Activated CD8-positive, alpha-beta memory T cell treated with anti-CD3 and anti-CD28 coated beads for 4 hours (primary cell): ENCODE results near the gene ADGRF1.
"Not testable (repeated sequence)": the region's sequence is repeated elsewhere in the genome, so short reads cannot be mapped to it uniquely, and the experiment has no call there.

Experiments
- DNase-seq, 2 donors: peaks; one replicate each; pipeline ENCODE4 v3.0.0-alpha.2; 2020; ENCODE audit warnings: low read depth in 2 of 2

Gene ADGRF1

DNA sequence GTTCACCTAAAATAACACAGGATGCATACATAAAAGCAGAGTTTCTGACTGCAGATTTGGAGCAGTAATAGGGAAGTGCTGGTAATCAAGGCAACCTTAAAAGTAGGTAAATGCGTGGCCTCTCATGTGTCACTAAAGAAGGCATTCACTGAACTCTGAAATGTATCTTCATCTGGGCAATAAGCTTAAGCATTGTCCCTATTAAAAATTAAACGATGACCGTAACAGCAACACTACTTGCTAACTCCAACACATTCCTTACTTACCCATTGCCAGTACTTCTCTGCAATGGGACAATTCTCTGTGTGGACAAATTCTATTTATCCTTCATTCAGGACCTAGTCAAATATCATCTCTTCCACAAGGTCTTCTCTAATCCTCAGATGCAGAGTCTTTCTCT is 19.9 kb downstream of the ADGRF1 start:
- no peak for DNase-seq

DNA sequence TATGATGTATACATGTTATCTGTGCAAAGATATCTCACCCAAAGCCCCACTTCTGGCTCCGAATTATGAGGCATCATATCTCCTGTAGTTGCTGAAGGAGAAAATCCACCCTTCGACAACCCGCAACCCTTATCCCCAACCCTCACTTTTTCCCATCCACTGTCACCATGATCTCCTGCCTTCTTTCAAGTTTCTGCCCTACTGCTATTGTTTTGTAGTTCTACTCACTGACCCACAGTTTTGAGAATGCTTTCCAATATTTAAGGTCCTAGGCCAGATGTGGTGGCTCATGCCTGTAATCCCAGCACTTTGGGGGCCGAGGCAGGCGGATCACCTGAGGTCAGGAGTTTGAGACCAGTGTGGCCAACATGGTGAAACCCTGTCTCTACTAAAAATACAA is 22.2 kb downstream of the ADGRF1 start:
- DNase-seq, result no peak

- DNase-seq, result no peak
These were observed 25.2 kb downstream of the ADGRF1 start for GRCh38 chr6:47016909-47017308.

GRCh38 chr6:47016261-47016660 is 25.9 kb downstream of the ADGRF1 start:
- DNase-seq, result no peak

DNA sequence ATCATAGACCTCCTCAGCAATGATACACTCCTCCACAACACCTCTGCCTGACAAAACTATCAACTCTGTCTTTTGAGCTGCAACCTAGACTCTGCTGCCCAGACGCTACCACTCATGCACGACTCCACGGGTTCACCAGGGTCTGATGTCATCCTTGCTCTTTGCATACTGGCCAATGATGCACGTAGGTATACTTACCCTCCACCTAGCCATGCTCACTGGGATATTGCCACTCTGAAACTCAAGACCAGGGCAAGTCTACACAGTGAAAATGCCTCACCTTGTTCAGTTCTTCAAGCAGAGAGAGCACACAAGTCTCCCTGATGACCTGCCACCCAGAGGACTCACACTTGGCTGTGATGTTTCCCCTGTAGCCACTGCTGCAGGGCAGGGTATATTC is 27.7 kb downstream of the ADGRF1 start:
- DNase-seq, result no peak

- DNase-seq, result no peak
These were observed 32.5 kb downstream of the ADGRF1 start for GRCh38 chr6:47009583-47009982.

GRCh38 chr6:47008397-47008763 is 33.8 kb downstream of the ADGRF1 start:
- DNase-seq, result no peak

DNA sequence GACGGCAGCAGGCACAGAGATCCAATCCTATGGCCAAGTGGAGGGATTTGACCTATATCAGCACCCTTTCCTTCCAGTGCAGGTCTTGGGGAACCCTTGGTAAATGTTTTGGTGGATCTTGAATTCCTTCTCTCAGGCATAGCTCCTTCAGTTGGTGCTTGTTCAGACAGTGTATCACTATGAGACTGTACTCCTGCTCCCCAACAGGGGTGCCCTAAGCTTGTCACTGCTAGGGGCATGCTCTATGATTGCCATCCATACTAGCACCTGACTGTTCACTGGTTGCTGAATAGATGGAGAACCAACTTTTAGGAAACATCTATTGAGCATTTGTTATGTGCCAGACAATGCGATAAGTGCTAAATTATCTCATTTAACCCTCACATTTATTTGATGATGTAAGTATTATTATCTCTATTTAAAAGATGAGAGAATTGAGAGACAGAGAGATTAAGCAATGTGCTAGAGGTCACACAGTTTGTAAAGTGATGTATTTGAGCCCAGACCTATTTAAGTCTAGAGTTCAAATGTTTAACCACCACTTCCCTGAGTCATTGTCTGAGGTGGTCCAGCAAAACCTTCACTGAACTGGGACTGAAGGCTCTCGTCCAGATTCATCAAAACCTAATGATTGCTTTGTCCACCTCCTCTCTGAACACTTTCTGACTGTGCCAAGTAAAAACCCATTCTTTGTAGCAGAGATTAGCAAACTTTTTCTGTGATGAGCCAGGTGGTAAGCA is 34.3 kb downstream of the ADGRF1 start:
- DNase-seq, result no peak

GRCh38 chr6:47005486-47005885 is 36.6 kb downstream of the ADGRF1 start:
- DNase-seq, result no peak

GRCh38 chr6:47004463-47004862 is 37.7 kb downstream of the ADGRF1 start:
- DNase-seq, result no peak

GRCh38 chr6:47000842-47001241 is 41.3 kb downstream of the ADGRF1 start:
- no peak for DNase-seq

- no peak for DNase-seq
These were observed 43.6 kb downstream of the ADGRF1 start for GRCh38 chr6:46998436-46999017.

DNA sequence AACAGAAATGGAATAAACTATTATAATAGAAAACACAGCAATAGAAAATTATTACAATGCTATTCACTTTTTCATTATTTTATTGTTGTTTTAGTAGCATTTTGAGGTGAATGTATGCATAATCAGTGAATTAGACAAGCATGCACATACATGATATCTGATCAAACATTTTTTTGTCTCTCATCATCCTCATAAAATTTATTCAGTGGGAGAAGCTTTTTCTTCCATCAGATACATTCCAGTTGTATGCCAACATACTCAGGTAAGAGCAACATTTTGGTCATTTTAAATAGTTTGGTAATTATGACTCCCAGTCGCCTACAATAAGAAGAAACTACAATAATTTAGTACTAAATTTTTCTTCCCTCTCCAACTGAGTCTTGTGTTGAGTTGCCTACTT is 44.5 kb downstream of the ADGRF1 start:
- DNase-seq, result no peak

GRCh38 chr6:46996860-46997641 is 45.1 kb downstream of the ADGRF1 start:
- DNase-seq, result no peak

DNA sequence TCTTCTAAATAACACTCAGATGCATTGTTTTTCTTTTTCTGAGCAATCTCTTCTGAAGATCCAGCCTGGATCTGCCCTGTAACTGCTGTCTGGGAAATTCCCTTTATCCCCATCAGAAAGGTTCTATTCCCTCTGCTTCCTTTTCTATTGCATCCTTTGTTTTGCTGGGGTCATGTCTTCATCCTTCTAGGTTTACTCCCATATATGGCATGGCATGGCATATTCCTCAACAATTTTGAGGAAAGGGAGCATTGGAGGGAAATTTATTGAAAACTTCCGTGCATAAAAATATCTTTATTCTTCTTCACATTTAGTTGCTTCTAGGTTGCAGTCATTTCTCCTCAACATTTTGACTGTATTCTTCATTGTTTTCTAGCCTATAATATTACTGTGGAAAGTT is 47.2 kb downstream of the ADGRF1 start:
- no peak for DNase-seq

- no peak for DNase-seq
These were observed 48.3 kb downstream of the ADGRF1 start for GRCh38 chr6:46993846-46994245.

GRCh38 chr6:46992391-46992790 is 49.7 kb downstream of the ADGRF1 start:
- not testable (repeated sequence) for DNase-seq

GRCh38 chr6:46990818-46991510 is 51.2 kb downstream of the ADGRF1 start:
- not testable (repeated sequence) for DNase-seq

DNA sequence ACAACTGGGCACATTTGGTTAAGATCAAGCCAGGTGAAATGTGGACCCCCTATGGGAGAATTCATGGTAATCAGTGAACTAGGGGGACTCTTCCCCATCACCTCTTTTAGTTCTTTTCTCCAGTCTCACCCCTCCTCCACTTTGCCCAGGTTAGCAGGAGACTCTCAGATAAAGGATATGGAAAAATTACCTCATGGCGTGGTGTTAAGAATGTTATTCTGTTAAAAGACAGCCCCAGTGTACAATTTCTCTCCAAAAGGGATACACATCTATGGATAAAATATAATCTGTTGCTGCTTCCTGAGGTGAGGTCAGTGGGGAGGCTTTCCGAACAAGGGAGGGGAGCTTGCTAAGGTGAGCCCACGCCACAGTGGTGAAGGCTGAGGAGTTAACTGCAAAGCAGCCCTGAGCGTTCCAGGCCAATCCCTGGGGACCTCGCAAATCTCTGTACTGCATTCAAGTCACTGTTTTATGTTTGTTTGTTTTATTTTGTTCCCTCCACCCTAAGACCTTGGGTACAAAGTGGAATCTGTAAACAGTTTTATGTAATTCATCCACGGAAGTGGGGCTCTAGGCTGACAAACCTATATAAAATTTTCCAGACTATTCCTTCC is 52.0 kb downstream of the ADGRF1 start:
- DNase-seq, result no peak

GRCh38 chr6:46989398-46989797 is 52.7 kb downstream of the ADGRF1 start:
- DNase-seq, result no peak

DNA sequence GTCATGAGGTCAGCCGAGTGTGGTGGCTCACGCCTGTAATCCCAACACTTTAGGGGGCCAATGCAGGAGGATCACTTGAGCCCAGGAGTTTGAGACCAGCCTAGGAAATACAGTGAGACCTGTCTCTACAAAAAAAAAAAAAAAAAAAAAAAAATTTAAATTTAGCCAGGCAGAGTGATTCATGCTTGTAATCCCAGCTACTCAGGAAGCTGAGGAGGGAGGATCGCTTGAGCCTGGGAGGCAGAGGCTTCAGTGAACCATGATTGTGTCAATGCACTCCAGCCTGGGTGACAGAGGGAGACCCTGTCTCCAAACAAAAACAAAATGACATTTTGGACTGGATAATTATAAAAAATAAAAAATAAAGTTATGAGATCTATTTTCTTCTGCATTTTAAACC is 56.2 kb downstream of the ADGRF1 start:
- DNase-seq, result no peak

DNA sequence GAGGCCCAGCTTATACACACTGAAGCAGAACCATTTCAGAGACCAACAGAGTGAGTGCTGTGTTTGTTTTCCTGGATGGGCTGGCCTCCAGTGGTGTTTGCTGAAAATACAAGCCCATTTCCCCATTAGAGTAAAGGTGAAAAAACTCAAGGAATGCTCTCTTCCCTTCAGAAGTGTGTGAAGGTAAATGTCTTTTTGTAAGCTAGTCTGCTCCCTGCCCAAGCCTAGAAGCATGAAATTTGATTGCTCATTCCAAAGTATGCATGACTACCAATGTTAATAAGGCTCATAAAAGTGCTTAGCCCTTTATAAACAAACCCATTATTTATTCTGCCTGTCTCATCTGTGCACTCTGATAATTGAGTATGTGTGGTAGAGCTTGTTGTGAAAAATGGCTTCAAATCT is 59.1 kb downstream of the ADGRF1 start:
- no peak for DNase-seq
